ENCODE data around the gene ZNF462. TPM values are rescaled to one million over a fixed set of nuclear protein-coding genes. Genes with fewer than 3 reads are reported as not detected.

Gene ZNF462
- polyA plus RNA-seq, 3 donors: not detected

DNA sequence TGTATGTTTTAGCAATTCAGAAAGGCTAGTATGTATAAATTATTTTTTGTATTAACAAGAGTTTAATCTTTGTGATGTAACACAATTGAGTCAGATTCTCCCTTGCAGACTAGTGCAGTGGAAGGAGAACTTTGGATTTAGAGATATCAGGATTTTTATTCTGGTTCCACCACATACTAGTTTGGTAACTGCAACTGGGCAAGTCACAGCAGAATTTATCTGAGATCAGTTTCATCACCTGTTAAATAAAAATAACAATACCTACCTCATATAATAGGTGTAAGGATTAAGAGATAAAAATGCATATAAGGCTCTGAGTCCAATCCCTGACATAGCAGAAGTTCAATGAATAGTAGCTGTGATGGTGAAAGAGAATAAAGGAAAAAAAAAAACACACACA lies 34.0 kb upstream of the ZNF462 start:
- Histone ChIP-seq H4K20me1 (ENCODE audit: insufficient read depth, low read length) (no peaks in the 10 kb centered on the region), H3K27ac (ENCODE audit: low read depth in 1 of 2, low read length in 2 of 2) (no peak overlapping the region), H3K9me3 (replicated peaks in 1 of 2; ENCODE audit: control insufficient read depth in 1 of 2, insufficient read depth in 1 of 2, low read length in 2 of 2) (no peaks in the 10 kb centered on the region), H2AFZ (ENCODE audit: insufficient read depth, low read depth, low read length, poor library complexity, severe bottlenecking) (no peak overlapping the region), H3K36me3 (replicated peaks in 1 of 2; ENCODE audit: control insufficient read depth in 1 of 2, insufficient read depth in 2 of 2, low read length in 2 of 2) (no peaks in the 10 kb centered on the region), H3K4me2 (replicated peaks; ENCODE audit: extremely low read depth, low read length, poor library complexity, severe bottlenecking) (no peak overlapping the region), H3K9ac (ENCODE audit: insufficient read depth, low read length, poor library complexity, severe bottlenecking) (no peak overlapping the region), H3K4me1 (ENCODE audit: control insufficient read depth in 1 of 2, insufficient read depth in 2 of 2, low read length in 2 of 2) (no peaks in the 10 kb centered on the region), H3K79me2 (ENCODE audit: insufficient read depth, low read length) (no peaks in the 10 kb centered on the region), H3K4me3 (replicated peaks in 1 of 3; ENCODE audit: low read depth in 2 of 3, low read length in 3 of 3) (no peak overlapping the region), H3K27me3 (ENCODE audit: control insufficient read depth in 2 of 2, insufficient read depth in 2 of 2, low read length in 2 of 2) (no peaks in the 10 kb centered on the region)
- no peak for DNase-seq
- H3K27ac Mint-ChIP-seq: no peak overlapping the region
- intact Hi-C loops (cut with micrococcal nuclease): no loop called here
- H3K9me3 Mint-ChIP-seq: peaks cover 0 to 8% (median 3%) of the 10 kb centered on the region in 7 donors
- H3K36me3 Mint-ChIP-seq: no peaks in the 10 kb centered on the region
- H3K4me3 Mint-ChIP-seq: no peak overlapping the region
- no peaks in the 10 kb centered on the region for H3K4me1 Mint-ChIP-seq
- peaks cover 0 to 4% (median 0%) of the 10 kb centered on the region in 3 donors for H3K27me3 Mint-ChIP-seq (ENCODE audit: low read depth in 3 of 3)
- TF ChIP-seq, protein P1, sequence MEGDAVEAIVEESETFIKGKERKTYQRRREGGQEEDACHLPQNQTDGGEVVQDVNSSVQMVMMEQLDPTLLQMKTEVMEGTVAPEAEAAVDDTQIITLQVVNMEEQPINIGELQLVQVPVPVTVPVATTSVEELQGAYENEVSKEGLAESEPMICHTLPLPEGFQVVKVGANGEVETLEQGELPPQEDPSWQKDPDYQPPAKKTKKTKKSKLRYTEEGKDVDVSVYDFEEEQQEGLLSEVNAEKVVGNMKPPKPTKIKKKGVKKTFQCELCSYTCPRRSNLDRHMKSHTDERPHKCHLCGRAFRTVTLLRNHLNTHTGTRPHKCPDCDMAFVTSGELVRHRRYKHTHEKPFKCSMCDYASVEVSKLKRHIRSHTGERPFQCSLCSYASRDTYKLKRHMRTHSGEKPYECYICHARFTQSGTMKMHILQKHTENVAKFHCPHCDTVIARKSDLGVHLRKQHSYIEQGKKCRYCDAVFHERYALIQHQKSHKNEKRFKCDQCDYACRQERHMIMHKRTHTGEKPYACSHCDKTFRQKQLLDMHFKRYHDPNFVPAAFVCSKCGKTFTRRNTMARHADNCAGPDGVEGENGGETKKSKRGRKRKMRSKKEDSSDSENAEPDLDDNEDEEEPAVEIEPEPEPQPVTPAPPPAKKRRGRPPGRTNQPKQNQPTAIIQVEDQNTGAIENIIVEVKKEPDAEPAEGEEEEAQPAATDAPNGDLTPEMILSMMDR (IDR thresholded peaks at IDR 0.05): no peak

GRCh38 chr9:106829666-106830408 lies 33.1 kb upstream of the ZNF462 start:
- H3K4me2 ChIP-seq (replicated peaks; ENCODE audit: extremely low read depth, low read length, poor library complexity, severe bottlenecking): no peak overlapping the region
- H3K27ac ChIP-seq (ENCODE audit: low read depth in 1 of 2, low read length in 2 of 2): no peak overlapping the region
- no peaks in the 10 kb centered on the region for H3K79me2 ChIP-seq (ENCODE audit: insufficient read depth, low read length)
- no peak overlapping the region for H3K4me3 ChIP-seq (replicated peaks in 1 of 3; ENCODE audit: low read depth in 2 of 3, low read length in 3 of 3)
- TF ChIP-seq, protein P1 (IDR thresholded peaks at IDR 0.05): no peak
- no peaks in the 10 kb centered on the region for H3K9me3 ChIP-seq (replicated peaks in 1 of 2; ENCODE audit: control insufficient read depth in 1 of 2, insufficient read depth in 1 of 2, low read length in 2 of 2)
- intact Hi-C loops (cut with micrococcal nuclease): no loop called here
- no peak for DNase-seq
- no peaks in the 10 kb centered on the region for H3K4me1 ChIP-seq (ENCODE audit: control insufficient read depth in 1 of 2, insufficient read depth in 2 of 2, low read length in 2 of 2)
- H3K27ac Mint-ChIP-seq: no peak overlapping the region
- peaks cover 0 to 10% (median 3%) of the 10 kb centered on the region in 7 donors for H3K9me3 Mint-ChIP-seq
- no peaks in the 10 kb centered on the region for H3K36me3 Mint-ChIP-seq
- H4K20me1 ChIP-seq (ENCODE audit: insufficient read depth, low read length): no peaks in the 10 kb centered on the region
- peaks cover 0 to 6% (median 0%) of the 10 kb centered on the region in 3 donors for H3K27me3 Mint-ChIP-seq (ENCODE audit: low read depth in 3 of 3)
- H3K4me1 Mint-ChIP-seq: no peaks in the 10 kb centered on the region
- H2AFZ ChIP-seq (ENCODE audit: insufficient read depth, low read depth, low read length, poor library complexity, severe bottlenecking): no peak overlapping the region
- H3K36me3 ChIP-seq (replicated peaks in 1 of 2; ENCODE audit: control insufficient read depth in 1 of 2, insufficient read depth in 2 of 2, low read length in 2 of 2): no peaks in the 10 kb centered on the region
- no peak overlapping the region for H3K4me3 Mint-ChIP-seq
- no peaks in the 10 kb centered on the region for H3K27me3 ChIP-seq (ENCODE audit: control insufficient read depth in 2 of 2, insufficient read depth in 2 of 2, low read length in 2 of 2)
- 67% methylated on average over 1 of the region's 2 CpGs for WGBS (ENCODE audit: insufficient coverage)
- H3K9ac ChIP-seq (ENCODE audit: insufficient read depth, low read length, poor library complexity, severe bottlenecking): no peak overlapping the region
